Transverse colon (tissue), 4 donors: ENCODE measurements around the gene CD300LD. TPM values are rescaled to one million over a fixed set of nuclear protein-coding genes. Genes with fewer than 3 reads are reported as not detected.

ENCODE experiments used
- DNase-seq: peaks from one replicate; pipeline ENCODE4 v3.0.0-alpha.2; 2019
- H3K27ac ChIP-seq, 4 donors: fragments of 200-600 bp; sonication (generic); 2 replicates each; pipeline ENCODE4 v1.5.1; 2016 to 2018; ENCODE audit warnings: inconsistent platforms in 4 of 4
- H3K27me3 ChIP-seq: fragments of 200-600 bp; sonication (generic); 2 replicates; pipeline ENCODE4 v1.5.1; 2017; ENCODE audit warnings: inconsistent platforms
- H3K36me3 ChIP-seq, 4 donors: fragments of 200-600 bp; sonication (generic); 2 replicates each; pipeline ENCODE4 v1.5.1; 2017 to 2019; ENCODE audit warnings: inconsistent platforms in 4 of 4
- H3K4me1 ChIP-seq, 4 donors: fragments of 200-600 bp; sonication (generic); 2 replicates each; pipeline ENCODE4 v1.5.1; 2017 to 2020; ENCODE audit warnings: inconsistent platforms in 4 of 4
- H3K4me3 ChIP-seq, 4 donors: fragments of 200-600 bp; sonication (generic); 1 replicate in 1 of 4; 2 replicates in 3 of 4; pipeline versions ENCODE4 v1.5.1 to v1.6.1; 2017 to 2019; ENCODE audit warnings: inconsistent platforms in 4 of 4
- H3K9me3 ChIP-seq, 2 donors: fragments of 200-600 bp; sonication (generic); 2 replicates each; pipeline ENCODE4 v1.5.1; 2017 to 2019; ENCODE audit warnings: inconsistent platforms in 2 of 2
- CTCF ChIP-seq, 5 experiments: fragments of 200-600 bp in 3 of 5; fragments of 450-650 bp in 2 of 5; sonication (generic) in 3 of 5; IDR thresholded peaks; 1 replicate in 2 of 5; 2 replicates in 3 of 5; pipeline ENCODE4 v1.5.1; 2016 to 2017; ENCODE audit warnings: antibody characterized with exemption in 5 of 5, inconsistent platforms in 3 of 5, mild to moderate bottlenecking in 2 of 5, moderate library complexity in 1 of 5
- EP300 ChIP-seq: sonication (generic); formaldehyde crosslinking; IDR thresholded peaks from one replicate; pipeline ENCODE4 v1.6.1; 2017; ENCODE audit warnings: antibody characterized with exemption, low read depth
- POLR2A ChIP-seq: fragments of 450-650 bp; IDR thresholded peaks from one replicate; pipeline ENCODE4 v1.6.1; 2016; ENCODE audit warnings: antibody characterized with exemption, mild to moderate bottlenecking, moderate library complexity
- POLR2AphosphoS5 ChIP-seq, 3 donors: sonication (generic); formaldehyde crosslinking; IDR thresholded peaks; one replicate each; pipeline ENCODE4 v1.6.1; 2016; ENCODE audit warnings: antibody characterized with exemption in 3 of 3
- WGBS, 2 donors: methylation state at CpG; one replicate each; pipeline ENCODE4 v1.1.5; 2018; ENCODE audit warnings: low coverage in 1 of 2; 5-methylcytosine and 5-hydroxymethylcytosine counted together
- in situ Hi-C, 4 donors: fragments of 200-750 bp; cut with MboI; loops; one replicate each; pipeline versions ENCODE4 v1.15.0 to v1.15.1; 2017; ENCODE audit warnings: low sequenced_read_pairs in 3 of 4, low pct_ligation_motif_present in 1 of 4, low pct_unique_long_range_greater_than_20kb in 1 of 4
- intact Hi-C: fragments of 100-400 bp; cut with DNase I; formaldehyde crosslinking; loops from one replicate; pipeline ENCODE4 v1.15.1; 2023; ENCODE audit warnings: low total_unique reads
- total RNA-seq, 4 donors: library from RNA; depleted of rRNA; stranded (reverse); fragments of >200 nt; gene quantifications; one replicate each; pipeline ENCODE4 v1.1.0, GENCODE V29; 2016

Gene CD300LD
- total RNA-seq, 4 donors from 2014 or later = not detected

GRCh38 chr17:74543406-74543805, 48.7 kb downstream of the CD300LD start:
- intact Hi-C loops = no loop called here
- 71% methylated on average over 14 of the region's 14 CpGs; no CpG with 5 or more reads in 1 of the 2 donors for WGBS, 2 donors
- H3K36me3 ChIP-seq = no peaks in the 10 kb centered on the region
- no peak for DNase-seq
- TF ChIP-seq POLR2A (no peak), CTCF (IDR thresholded peaks at IDR 0.05) (no peak), POLR2AphosphoS5 (IDR thresholded peaks at IDR 0.05) (no peak), EP300 (no peak)
- no peaks in the 10 kb centered on the region for H3K4me1 ChIP-seq
- H3K27ac ChIP-seq = no peak overlapping the region
- no peaks in the 10 kb centered on the region for H3K27me3 ChIP-seq
- no peak overlapping the region for H3K4me3 ChIP-seq
- H3K9me3 ChIP-seq = no peaks in the 10 kb centered on the region
- in situ Hi-C loops = no loop called here

- 86% methylated on average over 17 of the region's 17 CpGs; no CpG with 5 or more reads in 1 of the 2 donors for WGBS, 2 donors
- TF ChIP-seq CTCF (IDR thresholded peaks at IDR 0.05) = no peak
- no peaks in the 10 kb centered on the region for H3K4me1 ChIP-seq
- intact Hi-C loops (no loop called here), in situ Hi-C loops (no loop called here)
- H3K9me3 ChIP-seq = no peaks in the 10 kb centered on the region
- no peaks in the 10 kb centered on the region for H3K27me3 ChIP-seq
- no peak for DNase-seq
- H3K36me3 ChIP-seq = no peaks in the 10 kb centered on the region
- no peak overlapping the region for H3K27ac ChIP-seq
- H3K4me3 ChIP-seq = no peak overlapping the region
Measured at GRCh38 chr17:74542727-74543383, 49.2 kb downstream of the CD300LD start.

- in situ Hi-C loops = no loop called here
- Histone ChIP-seq H3K4me3 (no peak overlapping the region), H3K9me3 (no peaks in the 10 kb centered on the region), H3K36me3 (no peaks in the 10 kb centered on the region), H3K27ac (no peak overlapping the region), H3K4me1 (no peaks in the 10 kb centered on the region), H3K27me3 (no peaks in the 10 kb centered on the region)
- TF ChIP-seq POLR2A (no peak), CTCF (IDR thresholded peaks at IDR 0.05) (no peak), EP300 (no peak), POLR2AphosphoS5 (IDR thresholded peaks at IDR 0.05) (no peak)
- 80 to 81% methylated on average over 1 to 5 of the region's 5 CpGs for WGBS, 2 donors
- intact Hi-C loops = no loop called here
- no peak for DNase-seq
Measured at GRCh38 chr17:74542166-74542565, 49.9 kb downstream of the CD300LD start.

- H3K27ac ChIP-seq = no peak overlapping the region
- in situ Hi-C loops (no loop called here), intact Hi-C loops (no loop called here)
- H3K4me3 ChIP-seq = no peak overlapping the region
- H3K27me3 ChIP-seq = no peaks in the 10 kb centered on the region
- WGBS, 2 donors = 74% methylated on average over 23 of the region's 23 CpGs; no CpG with 5 or more reads in 1 of the 2 donors
- H3K36me3 ChIP-seq = no peaks in the 10 kb centered on the region
- H3K4me1 ChIP-seq = no peaks in the 10 kb centered on the region
- H3K9me3 ChIP-seq = no peaks in the 10 kb centered on the region
- no peak for DNase-seq
- no peak for TF ChIP-seq POLR2A
- TF ChIP-seq POLR2AphosphoS5 (IDR thresholded peaks at IDR 0.05) = no peak
- no peak for TF ChIP-seq EP300
- TF ChIP-seq CTCF (IDR thresholded peaks at IDR 0.05) = no peak
Measured at GRCh38 chr17:74541176-74542111, 50.6 kb downstream of the CD300LD start.
